OCI-LY7 (cell line): ENCODE results near the gene PMVK. TPM values are rescaled to one million over a fixed set of nuclear protein-coding genes. Genes with fewer than 3 reads are reported as not detected.
A peak's percentile ranks its signal among the peaks of the same experiment; 100 is the strongest.

Experiments used
- BruUV-seq: library from RNA; stranded (reverse); fragments of 400-500 nt; replicated peaks from 2 replicates; lab custom pipeline; 2021; lab: Mats Ljungman, UMichigan
- CTCF ChIA-PET: fragments of 300-600 bp; sonication (Branson Sonifier 250); formaldehyde crosslinking; loops from one replicate; lab custom pipeline; 2022; ENCODE audit warnings: antibody characterized with exemption; ENCODE audit not compliant: unreplicated experiment; lab: Charles Lee
- POLR2A ChIA-PET: fragments of 300-600 bp; sonication (Branson Sonifier 250); formaldehyde crosslinking; loops from one replicate; lab custom pipeline; 2022; ENCODE audit warnings: antibody characterized with exemption; lab: Charles Lee
- DNase-seq: peaks from one replicate; pipeline ENCODE4 v3.0.0-alpha.2; 2015; ENCODE audit warnings: low spot score
- H2AFZ ChIP-seq: fragments of 200-600 bp; sonication (generic), shearing (Covaris generic); 2 replicates; pipeline ENCODE4 v1.6.1; 2014; ENCODE audit warnings: mild to moderate bottlenecking, antibody characterized with exemption, low read length, moderate library complexity
- H3K27ac ChIP-seq: fragments of 200-600 bp; sonication (generic); 2 replicates; pipeline ENCODE4 v1.5.1; 2014; ENCODE audit warnings: mixed run types, low read depth, mild to moderate bottlenecking, moderate library complexity, low read length, inconsistent platforms; ENCODE audit not compliant: poor library complexity, severe bottlenecking
- H3K36me3 ChIP-seq: fragments of 200-600 bp; sonication (generic); 2 replicates; pipeline ENCODE4 v1.6.1; 2014; ENCODE audit warnings: mild to moderate bottlenecking, antibody characterized with exemption, low read length, moderate library complexity, mixed read lengths; ENCODE audit not compliant: insufficient read depth
- H3K4me1 ChIP-seq: fragments of 200-600 bp; sonication (generic); 2 replicates; pipeline ENCODE4 v1.5.1; 2014; ENCODE audit warnings: mild to moderate bottlenecking, low read length; ENCODE audit not compliant: insufficient read depth, poor library complexity, severe bottlenecking
- H3K4me2 ChIP-seq: fragments of 200-600 bp; sonication (generic); 2 replicates; pipeline ENCODE4 v1.6.1; 2014; ENCODE audit warnings: mild to moderate bottlenecking, low read length
- H3K4me3 ChIP-seq: fragments of 200-600 bp; sonication (generic); 2 replicates; pipeline ENCODE4 v1.5.1; 2014; ENCODE audit warnings: mild to moderate bottlenecking, low read depth, low read length; ENCODE audit not compliant: poor library complexity, severe bottlenecking
- H3K79me2 ChIP-seq: fragments of 200-600 bp; sonication (generic); 2 replicates; pipeline ENCODE4 v1.6.1; 2016; ENCODE audit warnings: low read depth, mild to moderate bottlenecking, low read length, moderate library complexity, mixed read lengths; ENCODE audit not compliant: insufficient read depth
- H3K9me2 ChIP-seq: fragments of 200-600 bp; sonication (generic); 2 replicates; pipeline ENCODE4 v1.6.1; 2016; ENCODE audit warnings: mild to moderate bottlenecking, low read length, mixed read lengths; ENCODE audit not compliant: insufficient read depth
- H3K9me3 ChIP-seq: fragments of 200-600 bp; sonication (generic); 2 replicates; pipeline ENCODE4 v1.6.1; 2014; ENCODE audit warnings: mild to moderate bottlenecking, mixed run types, low read length, mixed read lengths
- H4K20me1 ChIP-seq: fragments of 200-600 bp; sonication (generic); 2 replicates; pipeline ENCODE4 v1.6.1; 2014; ENCODE audit warnings: mild to moderate bottlenecking, antibody characterized with exemption, low read length, moderate library complexity, mixed read lengths; ENCODE audit not compliant: insufficient read depth
- CTCF ChIP-seq: fragments of 200-600 bp; sonication (generic); conservative IDR thresholded peaks from 2 replicates; pipeline ENCODE4 v1.5.1; 2014; ENCODE audit warnings: mild to moderate bottlenecking, antibody characterized with exemption, low read length, moderate library complexity, mixed read lengths
- EZH2phosphoT487 ChIP-seq: fragments of 200-600 bp; sonication (generic); IDR thresholded peaks from 2 replicates; pipeline ENCODE4 v1.6.1; 2018; ENCODE audit warnings: low read depth, borderline replicate concordance, mild to moderate bottlenecking, mixed run types, antibody characterized with exemption, low read length, moderate library complexity, mixed read lengths
- intact Hi-C: fragments of 100-400 bp; cut with micrococcal nuclease; formaldehyde crosslinking; loops from one replicate; pipeline ENCODE4 v1.10.0; 2022; ENCODE audit not compliant: unreplicated experiment
- total RNA-seq, 2 experiments: library from RNA; depleted of rRNA in 1 of 2; stranded (reverse); fragments of >200 nt in 1 of 2; shearing (Covaris generic) in 1 of 2; gene quantifications; 2 replicates each; pipeline ENCODE4 v1.2.3, GENCODE V29; 2014 to 2022

The PMVK gene
- total RNA-seq, 2 experiments from 2014 or later, result 16.3 to 54.0 TPM

- H3K79me2 ChIP-seq, result peaks cover 45% of the 10 kb centered on the region
- TSS peak; percentile 41 for BruUV-seq
- no peaks in the 10 kb centered on the region for H3K9me3 ChIP-seq
- H3K4me3 ChIP-seq, result no peak overlapping the region
- POLR2A ChIA-PET, result interaction anchor here (1.5 kb wide), 1 partner anchor 16 kb away, joined by 6 read pairs; no protein-coding TSS in a partner anchor
- peaks cover 57% of the 10 kb centered on the region for H3K4me1 ChIP-seq
- H3K4me2 ChIP-seq, result peak overlapping the region; percentile 85; the same call in 1 of the 2 replicates
- H3K27ac ChIP-seq, result peak overlapping the region; percentile 87
- TF ChIP-seq CTCF, result no peak
- no peaks in the 10 kb centered on the region for H3K9me2 ChIP-seq
- CTCF ChIA-PET, result no interaction called here
- intact Hi-C loops, result no loop called here
- no peak overlapping the region for H2AFZ ChIP-seq
- DNase-seq, result no peak
- peaks cover 31% of the 10 kb centered on the region for H3K36me3 ChIP-seq
- H4K20me1 ChIP-seq, result 0 out of 2 replicates have a peak, but pooled peaks cover 4% of the 10 kb centered on the region
These were observed 20.7 kb upstream of the PMVK start for GRCh38 chr1:154957091-154957657.

- ChIA-PET CTCF (interaction anchor here (1.3 kb wide), 1 partner anchor 66 kb away, joined by 3 read pairs; no protein-coding TSS in a partner anchor), POLR2A (interaction anchor here (1.0 to 1.3 kb wide), 6 partner anchors 15 to 100 kb away, joined by 3 to 8 read pairs (median 4); partner anchors contain the start of genes FLAD1 and PMVK)
- Histone ChIP-seq H3K4me1 (peaks cover 63% of the 10 kb centered on the region), H3K4me2 (peak overlapping the region; percentile 85), H3K4me3 (peak overlapping the region; percentile 72), H3K27ac (peak overlapping the region; percentile 87), H3K9me2 (no peaks in the 10 kb centered on the region), H3K9me3 (no peaks in the 10 kb centered on the region), H2AFZ (no peak overlapping the region), H3K36me3 (peaks cover 29% of the 10 kb centered on the region), H4K20me1 (0 out of 2 replicates have a peak, but pooled peaks cover 4% of the 10 kb centered on the region), H3K79me2 (peaks cover 47% of the 10 kb centered on the region)
- intact Hi-C loops, result no loop called here
- no TSS peak for BruUV-seq
- no peak for TF ChIP-seq EZH2phosphoT487
- no peak for TF ChIP-seq CTCF
- DNase-seq, result no peak
These were observed 20.0 kb upstream of the PMVK start for GRCh38 chr1:154956544-154956941.
